Upper lobe of left lung (tissue), 4 donors: ENCODE results near the gene TENM4.

Experiments used
- CTCF ChIP-seq, 6 experiments: fragments of 450-650 bp in 4 of 6; fragments of 200-600 bp in 2 of 6; sonication (generic) in 2 of 6; IDR thresholded peaks; one replicate each; pipeline ENCODE4 v1.5.1; 2016 to 2019; ENCODE audit warnings: antibody characterized with exemption in 6 of 6
- POLR2A ChIP-seq, 4 donors: fragments of 450-650 bp; IDR thresholded peaks; one replicate each; pipeline ENCODE4 v1.5.1; 2016 to 2017; ENCODE audit warnings: antibody characterized with exemption in 4 of 4, mild to moderate bottlenecking in 2 of 4
- POLR2AphosphoS5 ChIP-seq, 2 donors: sonication (generic); formaldehyde crosslinking; IDR thresholded peaks; one replicate each; pipeline ENCODE4 v1.5.1; 2017; ENCODE audit warnings: antibody characterized with exemption in 2 of 2

GRCh38 chr11:79313530-79313913 lies 127.3 kb downstream of the TENM4 start:
- TF ChIP-seq CTCF (IDR thresholded peaks at IDR 0.05) (no peak), POLR2AphosphoS5 (IDR thresholded peaks at IDR 0.05) (no peak), POLR2A (IDR thresholded peaks at IDR 0.05) (no peak)
